SK-N-SH (cell line): ENCODE measurements around the gene SND1. TPM values are rescaled to one million over a fixed set of nuclear protein-coding genes. Genes with fewer than 3 reads are reported as not detected.

ENCODE experiments used
- CTCF ChIA-PET: fragments of 300-600, 350-600 bp; formaldehyde crosslinking; extraction: SDS; loops from one replicate; lab custom pipeline; 2021; lab: Yijun Ruan, JAX
- POLR2A ChIA-PET: fragments of 350-600 bp; sonication (Branson Sonifier 250); formaldehyde crosslinking; extraction: SDS; loops from one replicate; lab custom pipeline; 2020; ENCODE audit warnings: antibody characterized with exemption, inconsistent platforms; lab: Yijun Ruan, JAX
- DNase-seq: peaks from one replicate; pipeline ENCODE4 v3.0.0; 2012
- H2AFZ ChIP-seq: fragments of 200-600 bp; sonication (generic); 2 replicates; pipeline ENCODE4 v1.8.1; 2016; ENCODE audit warnings: antibody characterized with exemption, mild to moderate bottlenecking, low read depth
- H3F3A ChIP-seq: fragments of 200-600 bp; sonication (generic); replicated peaks from 2 replicates; pipeline ENCODE3; 2016; ENCODE audit warnings: antibody characterized with exemption, mild to moderate bottlenecking; ENCODE audit not compliant: insufficient read depth
- H3K27ac ChIP-seq, 2 experiments: fragments of 200-500 bp in 1 of 2; fragments of 200-600 bp in 1 of 2; sonication (Bioruptor generic) in 1 of 2; sonication (generic), shearing (Covaris generic) in 1 of 2; 2 replicates each; pipeline versions ENCODE4 v1.5.1 to v1.6.1; 2014 to 2016; ENCODE audit warnings: low read depth in 2 of 2, inconsistent platforms in 1 of 2, low read length in 1 of 2, mild to moderate bottlenecking in 1 of 2, mixed read lengths in 1 of 2
- H3K27me3 ChIP-seq: fragments of 200-600 bp; sonication (generic), shearing (Covaris generic); 2 replicates; pipeline ENCODE4 v1.6.1; 2016; ENCODE audit warnings: mixed run types; ENCODE audit not compliant: insufficient read depth
- H3K36me3 ChIP-seq, 2 experiments: fragments of 200-500 bp in 1 of 2; fragments of 200-600 bp in 1 of 2; sonication (Bioruptor generic) in 1 of 2; sonication (generic) in 1 of 2; replicated peaks in 1 of 2; 2 replicates each; pipeline versions ENCODE3 to v1.5.1; 2014 to 2016; ENCODE audit warnings: low read length in 1 of 2, mild to moderate bottlenecking in 1 of 2; ENCODE audit not compliant: insufficient read depth in 2 of 2, control insufficient read depth in 1 of 2
- H3K4me1 ChIP-seq, 2 experiments: fragments of 200-500 bp in 1 of 2; fragments of 200-600 bp in 1 of 2; sonication (Bioruptor generic) in 1 of 2; sonication (generic), shearing (Covaris generic) in 1 of 2; 2 replicates each; pipeline versions ENCODE4 v1.5.1 to v1.6.1; 2014 to 2016; ENCODE audit warnings: low read depth in 1 of 2, low read length in 1 of 2, mixed run types in 1 of 2; ENCODE audit not compliant: insufficient read depth in 2 of 2, control insufficient read depth in 1 of 2
- H3K4me2 ChIP-seq: fragments of 200-600 bp; sonication (generic), shearing (Covaris generic); 2 replicates; pipeline ENCODE4 v1.6.1; 2017; ENCODE audit warnings: mixed run types
- H3K4me3 ChIP-seq, 2 experiments: fragments of 200-500 bp in 1 of 2; fragments of 200-600 bp in 1 of 2; sonication (Bioruptor generic) in 1 of 2; sonication (generic), shearing (Covaris generic) in 1 of 2; 2 replicates each; pipeline versions ENCODE4 v1.5.1 to v1.8.1; 2014 to 2016; ENCODE audit warnings: low read depth in 2 of 2, inconsistent platforms in 1 of 2, low read length in 1 of 2, mild to moderate bottlenecking in 1 of 2, mixed read lengths in 1 of 2, moderate library complexity in 1 of 2
- H3K79me2 ChIP-seq: fragments of 200-600 bp; sonication (generic); 2 replicates; pipeline ENCODE4 v1.8.1; 2017; ENCODE audit warnings: mild to moderate bottlenecking; ENCODE audit not compliant: insufficient read depth
- H3K9ac ChIP-seq: fragments of 200-600 bp; sonication (generic); 2 replicates; pipeline ENCODE4 v1.6.1; 2017; ENCODE audit warnings: mixed run types
- H3K9me2 ChIP-seq: fragments of 200-600 bp; sonication (generic); 2 replicates; pipeline ENCODE4 v1.6.1; 2017; ENCODE audit warnings: mixed run types
- H3K9me3 ChIP-seq: fragments of 200-600 bp; sonication (generic); 2 replicates; pipeline ENCODE4 v1.6.1; 2017; ENCODE audit warnings: mixed run types, mild to moderate bottlenecking, moderate library complexity
- H4K20me1 ChIP-seq: fragments of 200-600 bp; sonication (generic); 2 replicates; pipeline ENCODE4 v1.6.1; 2017; ENCODE audit warnings: mild to moderate bottlenecking, mixed run types; ENCODE audit not compliant: insufficient read depth
- ELF1 ChIP-seq: IDR thresholded peaks from 2 replicates; pipeline ENCODE4 v1.4.0; 2012
- FOSL2 ChIP-seq: IDR thresholded peaks from 2 replicates; pipeline ENCODE4 v1.4.0; 2012; ENCODE audit warnings: low read depth, mild to moderate bottlenecking, moderate library complexity, borderline replicate concordance
- JUND ChIP-seq: IDR thresholded peaks from 2 replicates; pipeline ENCODE4 v1.4.0; 2012
- MAX ChIP-seq: IDR thresholded peaks from 2 replicates; pipeline ENCODE4 v1.4.0; 2012; ENCODE audit warnings: low read depth
- MEF2A ChIP-seq: IDR thresholded peaks from 2 replicates; pipeline ENCODE4 v1.4.0; 2012; ENCODE audit warnings: low read depth, borderline replicate concordance
- NFIC ChIP-seq: IDR thresholded peaks from 2 replicates; pipeline ENCODE4 v1.4.0; 2012; ENCODE audit warnings: borderline replicate concordance
- PBX3 ChIP-seq: IDR thresholded peaks from 2 replicates; pipeline ENCODE4; 2012
- POLR2AphosphoS5 ChIP-seq: IDR thresholded peaks from 2 replicates; pipeline ENCODE4 v1.6.1; 2012; ENCODE audit warnings: low read depth, low read length
- RAD21 ChIP-seq: IDR thresholded peaks from 2 replicates; pipeline ENCODE4 v1.6.1; 2012; ENCODE audit warnings: mild to moderate bottlenecking, low read length
- RCOR1 ChIP-seq: fragments of 150-350 bp; IDR thresholded peaks from 2 replicates; pipeline ENCODE4 v1.6.1; 2017; ENCODE audit warnings: antibody characterized with exemption, low read length
- RFX5 ChIP-seq: IDR thresholded peaks from 2 replicates; pipeline ENCODE4 v1.6.1; 2012; ENCODE audit warnings: mild to moderate bottlenecking, improper control_type of control experiment, low read length
- TAF1 ChIP-seq: IDR thresholded peaks from 2 replicates; pipeline ENCODE4 v1.6.1; 2012; ENCODE audit warnings: low read depth, mild to moderate bottlenecking, low read length, moderate library complexity, borderline replicate concordance
- TCF12 ChIP-seq: IDR thresholded peaks from 2 replicates; pipeline ENCODE4 v1.4.0; 2012
- TEAD4 ChIP-seq: IDR thresholded peaks from 2 replicates; pipeline ENCODE4 v1.4.0; 2012; ENCODE audit warnings: mild to moderate bottlenecking, borderline replicate concordance; ENCODE audit not compliant: insufficient read depth
- YY1 ChIP-seq: IDR thresholded peaks from 2 replicates; pipeline ENCODE4 v1.4.0; 2012; ENCODE audit warnings: low read depth, mild to moderate bottlenecking
- WGBS: methylation state at CpG from one replicate; pipeline ENCODE4 v1.1.6; 2017; ENCODE audit warnings: low lambda C conversion rate; 5-methylcytosine and 5-hydroxymethylcytosine counted together
- polyA plus RNA-seq, 3 experiments: library from polyadenylated mRNA; depleted of rRNA; stranded (reverse); fragments of >200 nt; gene quantifications; 2 replicates each; pipeline ENCODE4 v1.2.3, GENCODE V29; 2012

SND1 gene
- polyA plus RNA-seq, 1 of the 3 experiments (the other 2 are of a cell fraction): 165 TPM

DNA sequence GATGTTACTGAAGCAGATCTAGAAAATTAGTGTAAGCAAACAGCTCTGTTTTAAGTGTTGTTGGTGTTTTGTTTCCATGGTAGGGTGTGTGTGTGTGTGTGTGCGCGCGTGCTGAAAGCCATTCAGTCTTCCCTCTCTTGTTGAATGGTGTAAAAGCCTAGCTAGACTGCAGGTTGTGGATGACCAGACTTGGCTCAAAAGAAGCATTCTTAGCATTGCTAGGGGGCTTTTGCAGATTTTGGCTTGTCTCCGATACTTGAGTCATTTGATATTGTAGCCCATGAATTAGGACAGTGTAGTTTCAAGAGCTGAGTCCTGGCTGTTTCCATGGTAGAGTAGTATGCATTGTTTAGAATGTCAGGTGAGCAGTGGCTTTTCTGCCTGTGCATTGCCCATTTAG, 99.1 kb downstream of the SND1 start:
- peaks cover 7 to 20% of the 10 kb centered on the region in 2 experiments; a peak in 3 of 4 replicates for H3K4me1 ChIP-seq
- no peaks in the 10 kb centered on the region for H3K9me3 ChIP-seq
- H3K4me3 ChIP-seq: no peak overlapping the region
- H3K27me3 ChIP-seq: no peaks in the 10 kb centered on the region
- no peaks in the 10 kb centered on the region for H3F3A ChIP-seq
- ChIA-PET POLR2A (no interaction called here), CTCF (interaction anchor here (0.7 to 1.7 kb wide), 4 partner anchors 9 to 458 kb away, joined by 3 to 5 read pairs (median 4); no protein-coding TSS in a partner anchor)
- H3K27ac ChIP-seq: peak overlapping the region in 1 of 2 experiments; percentile 10; a peak in 1 of 4 replicates
- no peak overlapping the region for H2AFZ ChIP-seq
- H4K20me1 ChIP-seq: peaks cover 79% of the 10 kb centered on the region
- no peak overlapping the region for H3K4me2 ChIP-seq
- WGBS: 84% methylated on average over 4 of the region's 4 CpGs
- H3K9me2 ChIP-seq: no peaks in the 10 kb centered on the region
- peaks cover 4 to 9% of the 10 kb centered on the region in 2 experiments for H3K36me3 ChIP-seq
- DNase-seq: no peak
- no peak for TF ChIP-seq RCOR1
- TF ChIP-seq POLR2AphosphoS5: no peak
- TF ChIP-seq TEAD4: peak; percentile 86
- no peak for TF ChIP-seq YY1
- TF ChIP-seq PBX3: peak; percentile 33; the same call in 1 of the 2 replicates
- TF ChIP-seq RFX5: no peak
- peak; percentile 95 for TF ChIP-seq NFIC
- peak; percentile 45 for TF ChIP-seq JUND
- peak; percentile 62; the same call in 1 of the 2 replicates for TF ChIP-seq TCF12
- peak; percentile 35; the same call in 1 of the 2 replicates for TF ChIP-seq FOSL2
- no peak for TF ChIP-seq RAD21
- H3K9ac ChIP-seq: no peak overlapping the region
- H3K79me2 ChIP-seq: peaks cover 97% of the 10 kb centered on the region

DNA sequence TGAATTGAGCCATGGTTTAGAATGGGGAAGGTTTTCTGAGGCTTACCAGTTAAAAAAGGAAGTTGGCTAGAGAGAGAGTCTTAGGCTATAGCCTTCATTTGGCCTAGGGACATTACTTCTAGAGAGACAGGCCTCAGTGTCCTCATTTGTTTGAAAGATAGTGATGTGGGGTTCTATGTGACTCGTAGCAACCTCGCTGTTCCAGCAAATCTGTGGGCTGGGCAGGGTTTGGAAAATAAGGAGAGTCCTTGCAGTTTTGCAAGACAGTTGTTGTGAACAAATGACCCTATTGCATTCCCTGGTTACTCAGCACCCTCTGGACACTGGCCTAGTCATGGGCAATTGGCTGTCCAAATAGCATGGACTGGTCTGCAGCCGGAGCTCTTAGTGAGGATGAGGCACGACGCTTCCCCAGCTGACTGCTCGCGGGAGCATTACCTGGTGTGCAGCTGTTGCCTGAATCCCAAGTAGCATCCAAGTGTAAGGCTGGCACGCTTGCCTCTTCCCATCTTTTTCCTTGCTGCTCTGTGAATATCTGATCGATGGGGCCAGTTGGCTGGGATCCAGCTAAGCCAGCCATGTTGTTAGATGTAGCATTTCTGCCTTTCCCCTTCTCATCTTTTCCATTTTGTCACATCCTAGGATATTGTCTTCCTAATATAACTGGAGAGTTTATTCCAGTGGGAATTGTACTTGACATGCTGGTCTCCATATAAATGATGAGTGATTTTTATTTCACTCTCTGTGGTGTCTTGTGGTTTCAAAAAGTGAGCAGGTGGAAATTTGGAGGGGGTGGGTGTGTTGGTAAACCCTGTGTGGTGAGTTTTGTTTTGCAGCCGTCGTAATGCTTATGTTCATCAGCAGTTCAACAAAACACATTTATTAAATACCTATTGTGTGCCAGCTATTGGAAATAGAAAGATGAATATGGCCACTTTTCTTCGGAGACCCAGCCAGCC, 99.8 kb downstream of the SND1 start:
- peaks cover 4 to 7% of the 10 kb centered on the region in 2 experiments for H3K36me3 ChIP-seq
- no peak overlapping the region for H3K4me2 ChIP-seq
- H3K4me3 ChIP-seq: no peak overlapping the region
- H3K9me2 ChIP-seq: no peaks in the 10 kb centered on the region
- WGBS: 97% methylated on average over 12 of the region's 12 CpGs
- peaks cover 7 to 25% of the 10 kb centered on the region in 2 experiments; a peak in 3 of 4 replicates for H3K4me1 ChIP-seq
- H3K27ac ChIP-seq: peak overlapping the region in 1 of 2 experiments; percentile 10; a peak in 1 of 4 replicates
- CTCF ChIA-PET: interaction anchor here (1.1 to 1.7 kb wide), 4 partner anchors 8 to 42 kb away, joined by 3 to 5 read pairs (median 4); no protein-coding TSS in a partner anchor
- POLR2A ChIA-PET: no interaction called here
- H3K79me2 ChIP-seq: peaks cover 96% of the 10 kb centered on the region
- no peaks in the 10 kb centered on the region for H3K9me3 ChIP-seq
- no peaks in the 10 kb centered on the region for H3F3A ChIP-seq
- H4K20me1 ChIP-seq: peaks cover 76% of the 10 kb centered on the region
- no peak overlapping the region for H3K9ac ChIP-seq
- no peak overlapping the region for H2AFZ ChIP-seq
- TF ChIP-seq ELF1 (no peak), MAX (no peak), RAD21 (no peak), MEF2A (no peak), TAF1 (no peak)
- no peaks in the 10 kb centered on the region for H3K27me3 ChIP-seq
- no peak for DNase-seq
